NCI-H1105 (cell line): ENCODE data around the gene HTRA2.
"Not testable (repeated sequence)": the region's sequence is repeated elsewhere in the genome, so short reads cannot be mapped to it uniquely, and the experiment has no call there.

Experiments
- DNase-seq: peaks from one replicate; lab custom pipeline; 2025; lab: John Stamatoyannopoulos, UW

The HTRA2 gene

GRCh38 chr2:74561022-74561421 lies 31.3 kb downstream of the HTRA2 start:
- DNase-seq, result not testable (repeated sequence)

- no peak for DNase-seq
These were observed 32.5 kb downstream of the HTRA2 start for GRCh38 chr2:74562126-74562775.

- DNase-seq, result no peak
These were observed 34.5 kb downstream of the HTRA2 start for GRCh38 chr2:74564222-74564621.

GRCh38 chr2:74566076-74566753 lies 36.5 kb downstream of the HTRA2 start:
- no peak for DNase-seq

GRCh38 chr2:74566754-74567085 lies 37.0 kb downstream of the HTRA2 start:
- no peak for DNase-seq

- no peak for DNase-seq
These were observed 38.1 kb downstream of the HTRA2 start for GRCh38 chr2:74567881-74568280.

- DNase-seq, result no peak
These were observed 40.0 kb downstream of the HTRA2 start for GRCh38 chr2:74569686-74570085.

- DNase-seq, result no peak
These were observed 41.3 kb downstream of the HTRA2 start for GRCh38 chr2:74571058-74571457.

- no peak for DNase-seq
These were observed 42.6 kb downstream of the HTRA2 start for GRCh38 chr2:74572178-74572925.

GRCh38 chr2:74573747-74574562 lies 44.2 kb downstream of the HTRA2 start:
- no peak for DNase-seq

- DNase-seq, result no peak
These were observed 45.6 kb downstream of the HTRA2 start for GRCh38 chr2:74575320-74575719.

GRCh38 chr2:74576211-74576862 lies 46.6 kb downstream of the HTRA2 start:
- DNase-seq, result no peak

GRCh38 chr2:74576863-74577229 lies 47.1 kb downstream of the HTRA2 start:
- DNase-seq, result no peak

GRCh38 chr2:74577448-74577847 lies 47.7 kb downstream of the HTRA2 start:
- DNase-seq, result no peak

GRCh38 chr2:74578408-74578807 lies 48.7 kb downstream of the HTRA2 start:
- no peak for DNase-seq

GRCh38 chr2:74581463-74581862 lies 51.7 kb downstream of the HTRA2 start:
- no peak for DNase-seq

- no peak for DNase-seq
These were observed 52.5 kb downstream of the HTRA2 start for GRCh38 chr2:74582184-74582583.
